Stomach smooth muscle (tissue), 2 donors: ENCODE data around the gene SND1.
"Not testable (repeated sequence)": the region's sequence is repeated elsewhere in the genome, so short reads cannot be mapped to it uniquely, and the experiment has no call there.

Source experiments
- H3K27ac ChIP-seq: one replicate; pipeline ENCODE4 v1.7.0; 2013; ENCODE audit warnings: mild to moderate bottlenecking, low read length, inconsistent platforms
- H3K27me3 ChIP-seq, 2 donors: one replicate each; pipeline ENCODE4 v1.7.0; 2013; ENCODE audit warnings: low read length in 2 of 2; ENCODE audit not compliant: insufficient read depth in 2 of 2, control insufficient read depth in 1 of 2
- H3K36me3 ChIP-seq, 2 donors: one replicate each; pipeline ENCODE4 v1.7.0; 2013; ENCODE audit warnings: low read length in 2 of 2; ENCODE audit not compliant: control insufficient read depth in 2 of 2, insufficient read depth in 2 of 2
- H3K4me1 ChIP-seq: one replicate; pipeline ENCODE4 v1.7.0; 2013; ENCODE audit warnings: low read length; ENCODE audit not compliant: control insufficient read depth, insufficient read depth
- H3K4me3 ChIP-seq, 2 donors: one replicate each; pipeline ENCODE4 v1.7.0; 2013; ENCODE audit warnings: low read length in 2 of 2
- H3K9ac ChIP-seq, 2 donors: one replicate each; pipeline ENCODE4 v1.7.0; 2013; ENCODE audit warnings: low read length in 2 of 2, mild to moderate bottlenecking in 1 of 2
- H3K9me3 ChIP-seq, 2 donors: one replicate each; pipeline ENCODE4 v1.7.0; 2013; ENCODE audit warnings: low read length in 2 of 2; ENCODE audit not compliant: control insufficient read depth in 2 of 2
- donor health status: healthy.
- donor health status: Pancreatic carcinoma.

SND1 gene

GRCh38 chr7:127673902-127674301 is 21.9 kb downstream of the SND1 start:
- Histone ChIP-seq H3K4me3 (no peak overlapping the region), H3K27me3 (no peaks in the 10 kb centered on the region), H3K4me1 (peaks cover 4% of the 10 kb centered on the region), H3K9me3 (no peaks in the 10 kb centered on the region), H3K9ac (no peak overlapping the region), H3K27ac (no peak overlapping the region), H3K36me3 (peaks cover 0 to 3% of the 10 kb centered on the region in 2 donors)

GRCh38 chr7:127674361-127674760 is 22.4 kb downstream of the SND1 start:
- H3K4me3 ChIP-seq = no peak overlapping the region
- no peaks in the 10 kb centered on the region for H3K9me3 ChIP-seq
- H3K27ac ChIP-seq = no peak overlapping the region
- peaks cover 0 to 2% of the 10 kb centered on the region in 2 donors for H3K36me3 ChIP-seq
- H3K9ac ChIP-seq = no peak overlapping the region
- no peaks in the 10 kb centered on the region for H3K27me3 ChIP-seq
- H3K4me1 ChIP-seq = peaks cover 4% of the 10 kb centered on the region

DNA sequence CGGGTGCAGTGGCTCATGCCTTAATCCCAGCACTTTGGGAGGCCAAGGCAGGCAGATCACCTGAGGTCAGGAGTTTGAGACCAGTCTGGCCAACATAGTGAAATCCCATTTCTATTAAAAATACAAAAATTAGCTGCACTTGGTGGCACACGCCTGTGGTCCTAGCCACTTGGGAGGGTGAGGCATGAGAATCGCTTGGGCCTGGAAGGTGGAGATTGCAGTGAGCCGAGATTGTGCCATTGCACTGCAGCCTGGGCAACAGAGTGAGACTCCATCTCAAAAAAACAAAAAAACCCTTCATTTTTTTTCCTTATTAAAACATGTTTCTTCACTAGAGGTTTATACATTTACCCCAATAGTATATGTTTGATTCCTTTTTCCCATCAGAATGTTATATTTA is 22.9 kb downstream of the SND1 start:
- H3K27ac ChIP-seq, H3K27me3 ChIP-seq, H3K36me3 ChIP-seq, H3K9ac ChIP-seq, H3K9me3 ChIP-seq, H3K4me3 ChIP-seq, H3K4me1 ChIP-seq: not testable (repeated sequence)

DNA sequence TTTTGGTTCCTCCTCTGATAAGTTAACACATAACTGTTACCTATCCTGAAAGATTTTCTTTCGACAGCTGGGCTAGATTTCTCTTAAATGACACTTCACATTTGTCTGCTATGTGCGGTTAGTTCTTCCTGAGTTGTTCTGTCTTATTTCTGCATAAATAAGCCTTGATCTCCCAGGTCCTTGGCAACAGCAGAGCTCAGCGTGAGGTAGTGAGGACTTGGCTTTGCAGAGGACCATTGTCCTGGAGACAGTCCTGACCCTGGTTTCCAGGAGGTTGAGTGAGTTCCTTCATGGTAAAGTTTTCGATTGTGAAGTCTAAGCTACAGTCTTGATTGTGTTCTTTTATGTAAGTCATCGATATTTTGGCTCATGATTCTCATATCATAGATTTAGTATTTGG is 23.7 kb downstream of the SND1 start:
- Histone ChIP-seq H3K9ac (no peak overlapping the region), H3K4me3 (no peak overlapping the region), H3K27me3 (no peaks in the 10 kb centered on the region), H3K4me1 (peaks cover 4% of the 10 kb centered on the region), H3K27ac (no peak overlapping the region), H3K36me3 (no peaks in the 10 kb centered on the region), H3K9me3 (no peaks in the 10 kb centered on the region)

DNA sequence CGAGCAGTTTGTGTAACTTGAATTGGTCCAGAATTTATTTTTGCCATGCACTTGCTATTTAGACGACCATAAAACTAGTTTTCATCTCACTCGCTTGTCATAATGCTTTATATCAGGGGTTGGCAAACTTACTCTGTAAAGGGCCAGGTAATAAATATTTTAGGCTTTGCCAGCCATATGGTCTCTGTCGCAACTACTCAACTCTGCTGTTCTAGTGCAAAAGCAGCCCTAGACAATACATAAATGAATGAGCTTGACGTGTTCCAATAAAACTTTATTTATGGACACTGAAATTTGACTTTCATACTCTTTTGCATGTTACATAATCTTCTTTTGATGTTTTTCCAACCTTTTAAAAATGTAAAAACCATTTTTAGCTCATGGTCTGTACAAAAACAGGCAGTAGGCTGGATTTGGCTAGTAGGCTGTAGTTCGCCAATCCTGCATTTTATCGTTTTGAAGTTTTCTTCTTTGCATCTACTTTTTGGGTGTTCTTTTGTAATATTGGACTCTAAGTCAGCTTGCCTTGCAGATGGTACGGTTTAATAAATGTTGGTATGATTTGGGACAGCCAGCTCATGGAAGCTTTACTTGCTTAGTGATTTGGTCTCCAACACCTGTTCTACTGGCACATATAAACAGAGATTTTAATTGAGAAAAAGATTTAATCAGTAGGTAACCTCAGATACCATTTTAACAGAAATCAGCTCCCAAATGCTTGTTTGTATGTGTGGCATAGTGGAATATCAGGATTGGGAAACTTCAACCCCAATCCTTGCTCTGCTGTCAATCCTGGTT is 25.6 kb downstream of the SND1 start:
- H3K4me3 ChIP-seq = no peak overlapping the region
- H3K27me3 ChIP-seq = no peaks in the 10 kb centered on the region
- no peaks in the 10 kb centered on the region for H3K36me3 ChIP-seq
- H3K27ac ChIP-seq = no peak overlapping the region
- H3K9me3 ChIP-seq = no peaks in the 10 kb centered on the region
- H3K9ac ChIP-seq = no peak overlapping the region
- H3K4me1 ChIP-seq = peaks cover 4% of the 10 kb centered on the region

GRCh38 chr7:127678337-127678736 is 26.3 kb downstream of the SND1 start:
- H3K9ac ChIP-seq = no peak overlapping the region
- H3K9me3 ChIP-seq = no peaks in the 10 kb centered on the region
- H3K27ac ChIP-seq = no peak overlapping the region
- H3K4me1 ChIP-seq = peaks cover 4% of the 10 kb centered on the region
- no peaks in the 10 kb centered on the region for H3K27me3 ChIP-seq
- H3K36me3 ChIP-seq = no peaks in the 10 kb centered on the region
- H3K4me3 ChIP-seq = no peak overlapping the region

DNA sequence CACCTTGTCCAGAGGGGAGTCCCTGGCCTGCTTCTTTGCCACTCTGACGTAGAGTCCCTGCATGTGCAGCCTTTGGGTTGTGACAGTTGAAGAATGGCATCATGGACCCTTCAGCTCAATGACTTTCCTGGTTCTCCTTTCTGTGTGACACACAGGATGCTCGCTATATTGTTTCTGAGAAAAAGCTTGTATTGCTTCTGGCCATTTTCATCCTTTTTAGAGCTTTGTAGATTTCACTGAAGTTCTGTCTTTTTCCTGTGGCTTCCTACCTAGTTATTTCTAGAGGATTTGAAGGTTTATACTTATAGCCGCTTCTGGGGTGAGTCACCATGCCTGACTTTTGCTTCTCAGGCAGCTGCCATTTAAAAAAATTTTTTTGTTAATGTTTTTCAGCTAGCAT is 27.0 kb downstream of the SND1 start:
- Histone ChIP-seq H3K9me3 (no peaks in the 10 kb centered on the region), H3K4me1 (peaks cover 1% of the 10 kb centered on the region), H3K4me3 (no peak overlapping the region), H3K27ac (no peak overlapping the region), H3K27me3 (no peaks in the 10 kb centered on the region), H3K36me3 (no peaks in the 10 kb centered on the region), H3K9ac (no peak overlapping the region)

- Histone ChIP-seq H3K9ac (no peak overlapping the region), H3K27me3 (no peaks in the 10 kb centered on the region), H3K9me3 (no peaks in the 10 kb centered on the region), H3K36me3 (no peaks in the 10 kb centered on the region), H3K27ac (no peak overlapping the region), H3K4me1 (no peaks in the 10 kb centered on the region), H3K4me3 (no peak overlapping the region)
Observed at GRCh38 chr7:127680983-127681382, 29.0 kb downstream of the SND1 start.

DNA sequence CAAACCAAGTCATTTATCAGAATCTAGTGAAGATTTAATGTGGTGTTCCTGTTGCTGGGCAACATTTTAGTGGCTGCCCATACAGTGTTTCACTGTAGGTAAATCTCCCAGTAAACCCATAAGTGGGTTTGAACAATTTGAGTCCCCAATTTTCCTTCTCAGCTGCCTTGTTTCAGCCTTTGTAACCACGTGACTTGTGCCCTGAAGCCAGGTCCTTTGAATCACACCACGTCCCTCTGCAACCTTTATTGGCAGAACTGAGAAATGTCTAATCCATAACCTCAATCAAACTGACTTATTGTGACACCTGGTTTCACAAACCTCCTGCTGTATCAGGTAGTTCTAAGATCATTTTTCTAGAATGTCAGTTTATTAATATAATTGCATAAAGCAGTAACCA is 30.1 kb downstream of the SND1 start:
- Histone ChIP-seq H3K4me1 (no peaks in the 10 kb centered on the region), H3K9ac (no peak overlapping the region), H3K36me3 (peaks cover 0 to 5% of the 10 kb centered on the region in 2 donors), H3K27ac (no peak overlapping the region), H3K27me3 (no peaks in the 10 kb centered on the region), H3K9me3 (no peaks in the 10 kb centered on the region), H3K4me3 (no peak overlapping the region)

GRCh38 chr7:127683776-127684681 is 32.0 kb downstream of the SND1 start:
- no peaks in the 10 kb centered on the region for H3K27me3 ChIP-seq
- H3K36me3 ChIP-seq = peaks cover 5 to 8% of the 10 kb centered on the region in 2 donors
- no peak overlapping the region for H3K4me3 ChIP-seq
- no peak overlapping the region for H3K27ac ChIP-seq
- no peaks in the 10 kb centered on the region for H3K4me1 ChIP-seq
- no peaks in the 10 kb centered on the region for H3K9me3 ChIP-seq
- no peak overlapping the region for H3K9ac ChIP-seq
